Measurements from ENCODE around the gene CREG2.
"Not testable (repeated sequence)": the region's sequence is repeated elsewhere in the genome, so short reads cannot be mapped to it uniquely, and the experiment has no call there.

The CREG2 gene

DNA sequence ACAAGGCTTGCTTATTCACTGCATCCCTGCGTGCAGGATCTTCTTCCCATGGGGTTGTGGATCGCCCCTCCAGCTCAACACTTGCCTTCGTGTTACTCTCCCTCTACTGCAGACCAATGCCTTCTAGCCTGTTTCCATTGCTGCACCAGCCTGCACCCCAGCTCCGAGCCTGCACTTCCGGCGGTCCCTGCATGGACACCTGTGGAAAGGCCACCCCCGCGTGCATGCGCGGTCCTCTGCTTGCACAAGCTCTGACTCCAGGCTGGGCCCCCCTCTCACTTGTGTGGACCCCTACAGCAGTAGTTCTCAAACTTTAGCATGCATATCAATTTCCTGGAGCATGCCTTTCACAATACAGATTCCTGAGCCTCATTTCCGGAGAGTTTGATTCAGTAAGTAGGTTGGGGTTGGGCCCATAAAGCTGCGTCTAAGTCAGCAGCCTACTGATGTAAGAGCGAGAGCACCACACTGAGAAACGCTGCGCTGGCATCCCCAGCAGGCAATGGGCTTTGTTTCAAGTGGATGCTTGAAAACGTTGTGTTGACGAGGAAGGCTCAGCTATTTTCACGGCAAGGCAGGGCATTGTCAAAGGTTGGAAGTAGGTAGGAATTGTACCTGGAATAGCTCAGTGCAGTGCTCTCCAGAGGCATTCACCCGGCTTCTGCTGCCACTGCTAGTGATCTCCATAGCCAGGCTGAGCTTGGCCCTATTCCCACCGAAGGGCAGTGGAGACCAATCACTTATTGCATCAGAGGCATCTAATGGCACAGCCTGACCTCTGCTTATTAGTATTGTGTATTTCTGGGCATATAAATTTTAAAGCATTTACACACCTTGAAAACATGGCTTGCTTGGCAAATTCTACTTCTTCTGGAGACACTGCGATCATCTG, 32.6 kb downstream of the CREG2 start:
- no peak for FAIRE-seq
- no peak for DNase-seq (ENCODE audit: insufficient read length, low spot score)
- TF ChIP-seq PAX5 (IDR thresholded peaks at IDR 0.05; ENCODE audit: insufficient read depth, low read length, severe bottlenecking) (no peak), POLR2A (IDR thresholded peaks at IDR 0.05; ENCODE audit: low read depth, low read length) (no peak), SPI1 (IDR thresholded peaks at IDR 0.05; ENCODE audit: low read depth, low read length) (no peak), POLR2AphosphoS5 (IDR thresholded peaks at IDR 0.05; ENCODE audit: low read depth, low read length) (no peak), POU2F2 (IDR thresholded peaks at IDR 0.05; ENCODE audit: low read depth, low read length) (no peak), TAF1 (IDR thresholded peaks at IDR 0.05; ENCODE audit: low read depth, low read length) (no peak)

DNA sequence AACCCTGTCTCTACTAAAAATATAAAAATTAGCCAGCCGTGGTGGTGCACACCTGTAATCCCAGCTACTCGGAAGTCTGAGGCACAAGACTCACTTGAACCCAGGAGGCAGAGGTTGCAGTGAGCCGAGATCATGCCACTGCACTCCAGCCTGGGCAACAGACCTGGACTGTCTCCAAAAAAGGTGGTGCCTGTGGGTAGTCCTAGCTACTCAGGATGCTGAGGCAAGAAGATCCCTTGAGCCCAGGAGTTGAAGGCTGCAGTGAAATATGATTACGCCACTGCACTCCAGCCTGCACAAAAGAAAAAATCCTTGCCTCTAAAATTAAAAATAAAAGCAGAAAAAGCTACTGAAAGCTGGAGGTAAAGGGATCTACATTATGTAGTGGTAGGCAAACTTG, 34.7 kb downstream of the CREG2 start:
- FAIRE-seq; DNase-seq (ENCODE audit: insufficient read length, low spot score): not testable (repeated sequence)

GRCh38 chr2:101351207-101351606, 36.1 kb downstream of the CREG2 start:
- FAIRE-seq = no peak

DNA sequence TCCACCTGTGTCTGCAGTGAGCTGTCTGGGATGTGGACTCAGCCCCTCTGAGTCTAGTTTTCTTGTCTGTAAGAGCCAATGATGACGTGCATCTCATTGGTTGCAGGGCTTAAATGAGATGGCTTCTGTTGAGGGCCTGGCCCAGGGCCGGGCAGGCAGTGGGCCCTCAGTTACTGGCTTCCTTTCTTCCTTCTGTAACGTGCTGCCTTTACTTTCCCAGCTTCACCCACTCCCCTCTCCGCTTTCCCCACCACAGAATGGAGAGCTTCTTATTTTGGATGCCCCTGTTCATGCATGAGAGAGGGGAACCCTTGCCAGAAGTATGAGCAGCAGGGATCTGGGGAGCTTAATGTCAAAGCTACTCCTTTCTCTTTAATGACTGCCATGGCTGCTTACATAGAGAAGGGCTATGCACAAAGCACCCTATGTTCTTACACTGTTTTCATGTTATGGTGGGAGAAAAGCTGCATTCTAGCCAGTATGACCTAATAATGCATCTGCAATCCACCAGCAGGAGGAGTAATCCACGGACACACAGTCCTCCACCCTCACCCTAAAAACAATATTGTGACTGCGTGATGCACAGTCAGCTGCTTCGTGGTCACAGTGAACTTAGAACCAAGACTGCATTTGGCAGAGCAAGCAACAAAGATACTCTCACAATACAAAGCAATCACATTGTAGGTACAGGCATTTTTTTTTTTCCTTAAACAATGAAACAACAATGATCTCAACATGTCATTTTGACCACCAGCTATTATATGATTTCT, 37.2 kb downstream of the CREG2 start:
- DNase-seq (ENCODE audit: insufficient read length, low spot score) = no peak
- no peak for FAIRE-seq
- TF ChIP-seq POLR2AphosphoS5 (IDR thresholded peaks at IDR 0.05; ENCODE audit: low read depth, low read length) = no peak
- TF ChIP-seq POU2F2 (IDR thresholded peaks at IDR 0.05; ENCODE audit: low read depth, low read length) = no peak
- TF ChIP-seq POLR2A (IDR thresholded peaks at IDR 0.05; ENCODE audit: low read depth, low read length) = no peak
- TF ChIP-seq TAF1 (IDR thresholded peaks at IDR 0.05; ENCODE audit: low read depth, low read length) = no peak
- TF ChIP-seq SPI1 (IDR thresholded peaks at IDR 0.05; ENCODE audit: low read depth, low read length) = no peak
- no peak for TF ChIP-seq PAX5 (IDR thresholded peaks at IDR 0.05; ENCODE audit: insufficient read depth, low read length, severe bottlenecking)

More at GRCh38 chr2:101351207-101351606, 36.1 kb downstream of the CREG2 start:
- DNase-seq (ENCODE audit: insufficient read length, low spot score) = no peak
- TF ChIP-seq POLR2A (IDR thresholded peaks at IDR 0.05; ENCODE audit: low read depth, low read length) = no peak
- TF ChIP-seq POLR2AphosphoS5 (IDR thresholded peaks at IDR 0.05; ENCODE audit: low read depth, low read length) = no peak
- TF ChIP-seq PAX5 (IDR thresholded peaks at IDR 0.05; ENCODE audit: insufficient read depth, low read length, severe bottlenecking) = no peak
- TF ChIP-seq SPI1 (IDR thresholded peaks at IDR 0.05; ENCODE audit: low read depth, low read length) = no peak
- no peak for TF ChIP-seq TAF1 (IDR thresholded peaks at IDR 0.05; ENCODE audit: low read depth, low read length)
- TF ChIP-seq POU2F2 (IDR thresholded peaks at IDR 0.05; ENCODE audit: low read depth, low read length) = no peak

DNA sequence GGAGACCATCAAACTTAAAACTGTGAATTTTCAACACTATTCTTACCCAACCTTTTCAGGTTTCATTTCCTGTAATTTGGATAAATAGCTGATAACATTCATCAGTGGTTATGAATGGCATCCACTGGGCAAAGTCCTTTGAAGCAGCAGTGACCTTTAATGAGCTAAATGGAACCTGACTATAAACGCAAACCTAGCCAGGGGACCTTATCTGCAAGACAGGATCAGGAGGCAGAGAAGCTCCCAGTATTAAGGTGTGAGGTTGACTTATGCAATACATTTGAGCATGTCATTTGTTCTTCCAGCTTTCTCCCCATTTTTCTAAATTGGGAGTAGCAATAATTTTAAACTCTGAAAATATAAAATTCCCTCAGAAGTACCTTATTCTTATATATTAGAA, 38.4 kb downstream of the CREG2 start:
- FAIRE-seq = no peak
- no peak for DNase-seq (ENCODE audit: insufficient read length, low spot score)
- no peak for TF ChIP-seq SPI1 (IDR thresholded peaks at IDR 0.05; ENCODE audit: low read depth, low read length)
- no peak for TF ChIP-seq POU2F2 (IDR thresholded peaks at IDR 0.05; ENCODE audit: low read depth, low read length)
- TF ChIP-seq POLR2AphosphoS5 (IDR thresholded peaks at IDR 0.05; ENCODE audit: low read depth, low read length) = no peak
- no peak for TF ChIP-seq PAX5 (IDR thresholded peaks at IDR 0.05; ENCODE audit: insufficient read depth, low read length, severe bottlenecking)
- no peak for TF ChIP-seq TAF1 (IDR thresholded peaks at IDR 0.05; ENCODE audit: low read depth, low read length)
- no peak for TF ChIP-seq POLR2A (IDR thresholded peaks at IDR 0.05; ENCODE audit: low read depth, low read length)

DNA sequence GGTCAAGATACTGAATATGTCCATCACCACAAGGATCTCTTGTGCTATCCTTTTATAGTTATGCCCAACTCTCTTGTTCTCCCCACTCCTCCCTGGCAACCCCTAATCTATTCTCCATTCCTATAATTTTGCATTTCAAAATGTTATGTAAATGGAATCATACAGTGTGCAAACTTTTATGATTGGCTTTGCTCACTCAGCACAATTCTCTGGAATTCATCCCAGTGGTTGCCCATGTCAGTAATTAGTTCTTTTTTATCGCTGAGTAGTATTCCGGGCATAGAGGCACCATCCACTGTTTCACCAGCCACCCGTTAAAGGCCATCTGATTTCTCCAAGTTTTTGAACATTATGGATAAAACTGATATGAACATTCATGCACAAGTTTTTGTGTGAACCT, 40.4 kb downstream of the CREG2 start:
- FAIRE-seq (no peak), DNase-seq (ENCODE audit: insufficient read length, low spot score) (no peak)

GRCh38 chr2:101344137-101344536, 43.2 kb downstream of the CREG2 start:
- TF ChIP-seq SPI1 (IDR thresholded peaks at IDR 0.05; ENCODE audit: low read depth, low read length) = no peak
- no peak for TF ChIP-seq TAF1 (IDR thresholded peaks at IDR 0.05; ENCODE audit: low read depth, low read length)
- TF ChIP-seq PAX5 (IDR thresholded peaks at IDR 0.05; ENCODE audit: insufficient read depth, low read length, severe bottlenecking) = no peak
- FAIRE-seq = no peak
- DNase-seq (ENCODE audit: insufficient read length, low spot score) = no peak

More for the DNA sequence above, 40.4 kb downstream of the CREG2 start:
- TF ChIP-seq SPI1 (IDR thresholded peaks at IDR 0.05; ENCODE audit: low read depth, low read length) (no peak), TAF1 (IDR thresholded peaks at IDR 0.05; ENCODE audit: low read depth, low read length) (no peak), POLR2AphosphoS5 (IDR thresholded peaks at IDR 0.05; ENCODE audit: low read depth, low read length) (no peak), POLR2A (IDR thresholded peaks at IDR 0.05; ENCODE audit: low read depth, low read length) (no peak), POU2F2 (IDR thresholded peaks at IDR 0.05; ENCODE audit: low read depth, low read length) (no peak), PAX5 (IDR thresholded peaks at IDR 0.05; ENCODE audit: insufficient read depth, low read length, severe bottlenecking) (no peak)

DNA sequence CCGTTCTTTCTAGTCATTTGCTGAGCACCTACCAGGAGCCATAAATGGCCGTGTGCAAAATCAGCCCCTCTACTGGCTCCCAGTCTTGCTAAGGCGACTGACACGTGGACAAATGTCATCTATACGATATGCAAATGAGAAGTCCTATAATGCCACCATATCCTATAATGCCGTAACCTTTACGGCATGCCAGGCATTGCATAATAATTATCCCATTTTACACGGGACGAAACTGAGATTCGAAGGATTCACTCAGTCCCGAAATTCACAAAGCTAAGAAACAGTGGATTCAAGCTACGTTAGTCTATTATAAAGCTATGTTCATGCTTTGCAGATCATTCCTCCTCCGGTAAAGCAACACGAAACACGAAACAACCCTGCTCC, 44.7 kb downstream of the CREG2 start:
- no peak for FAIRE-seq
- DNase-seq (ENCODE audit: insufficient read length, low spot score) = no peak
- TF ChIP-seq POLR2AphosphoS5 (IDR thresholded peaks at IDR 0.05; ENCODE audit: low read depth, low read length) (no peak), SPI1 (IDR thresholded peaks at IDR 0.05; ENCODE audit: low read depth, low read length) (no peak), POU2F2 (IDR thresholded peaks at IDR 0.05; ENCODE audit: low read depth, low read length) (no peak), PAX5 (IDR thresholded peaks at IDR 0.05; ENCODE audit: insufficient read depth, low read length, severe bottlenecking) (no peak), POLR2A (IDR thresholded peaks at IDR 0.05; ENCODE audit: low read depth, low read length) (no peak), TAF1 (IDR thresholded peaks at IDR 0.05; ENCODE audit: low read depth, low read length) (no peak)

GRCh38 chr2:101341901-101342624, 45.2 kb downstream of the CREG2 start:
- DNase-seq (ENCODE audit: insufficient read length, low spot score) (peak; percentile 60), FAIRE-seq (peak; percentile 5)
- no peak for TF ChIP-seq POLR2A (IDR thresholded peaks at IDR 0.05; ENCODE audit: low read depth, low read length)
- no peak for TF ChIP-seq TAF1 (IDR thresholded peaks at IDR 0.05; ENCODE audit: low read depth, low read length)
- no peak for TF ChIP-seq POLR2AphosphoS5 (IDR thresholded peaks at IDR 0.05; ENCODE audit: low read depth, low read length)
- TF ChIP-seq PAX5 (IDR thresholded peaks at IDR 0.05; ENCODE audit: insufficient read depth, low read length, severe bottlenecking) = no peak
- TF ChIP-seq SPI1 (IDR thresholded peaks at IDR 0.05; ENCODE audit: low read depth, low read length) = no peak
- no peak for TF ChIP-seq POU2F2 (IDR thresholded peaks at IDR 0.05; ENCODE audit: low read depth, low read length)

All from GM12891 (cell line).